Measurements from ENCODE around the gene TMEM165.

DNA sequence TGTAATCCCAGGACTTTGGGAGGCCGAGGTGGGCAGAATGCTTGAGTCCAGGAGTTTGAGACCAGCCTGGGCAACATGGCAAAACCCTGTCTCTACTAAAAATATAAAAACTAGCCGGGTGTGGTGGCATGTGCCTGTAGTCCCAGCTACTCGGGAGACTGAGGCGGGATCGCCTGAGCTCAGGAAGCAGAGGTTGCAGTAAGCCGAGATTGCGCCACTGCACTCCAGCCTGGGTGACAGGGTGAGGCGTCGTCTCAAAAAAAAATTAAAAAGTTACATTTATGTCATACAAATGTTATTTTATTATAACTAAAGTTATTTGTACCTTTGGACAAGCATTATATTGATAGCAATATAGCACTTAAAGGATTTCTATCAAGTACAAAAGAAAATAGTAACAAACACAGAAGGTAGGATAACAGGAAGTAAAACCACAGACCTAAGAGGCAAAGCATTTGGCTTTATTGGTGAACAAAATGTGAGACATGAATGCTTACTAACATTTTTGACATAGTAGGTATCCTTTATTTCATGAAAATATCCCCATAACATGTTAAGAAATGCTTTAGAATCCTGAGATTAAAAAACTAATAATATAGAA, 51.5 kb downstream of the TMEM165 start:
- TF ChIP-seq MAFK (IDR thresholded peaks at IDR 0.05; ENCODE audit: low read depth, low read length) (no peak), POLR2A (IDR thresholded peaks at IDR 0.05; ENCODE audit: low read depth, low read length) (no peak), MAZ (IDR thresholded peaks at IDR 0.05; ENCODE audit: borderline replicate concordance, low read depth, low read length) (no peak), BHLHE40 (IDR thresholded peaks at IDR 0.05; ENCODE audit: low read depth, low read length) (no peak), RCOR1 (IDR thresholded peaks at IDR 0.05; ENCODE audit: insufficient replicate concordance, low read length) (no peak), RFX5 (IDR thresholded peaks at IDR 0.05; ENCODE audit: low read depth, low read length) (no peak), RAD21 (IDR thresholded peaks at IDR 0.05; ENCODE audit: low read length) (no peak)
- TF ChIP-seq, protein P1, sequence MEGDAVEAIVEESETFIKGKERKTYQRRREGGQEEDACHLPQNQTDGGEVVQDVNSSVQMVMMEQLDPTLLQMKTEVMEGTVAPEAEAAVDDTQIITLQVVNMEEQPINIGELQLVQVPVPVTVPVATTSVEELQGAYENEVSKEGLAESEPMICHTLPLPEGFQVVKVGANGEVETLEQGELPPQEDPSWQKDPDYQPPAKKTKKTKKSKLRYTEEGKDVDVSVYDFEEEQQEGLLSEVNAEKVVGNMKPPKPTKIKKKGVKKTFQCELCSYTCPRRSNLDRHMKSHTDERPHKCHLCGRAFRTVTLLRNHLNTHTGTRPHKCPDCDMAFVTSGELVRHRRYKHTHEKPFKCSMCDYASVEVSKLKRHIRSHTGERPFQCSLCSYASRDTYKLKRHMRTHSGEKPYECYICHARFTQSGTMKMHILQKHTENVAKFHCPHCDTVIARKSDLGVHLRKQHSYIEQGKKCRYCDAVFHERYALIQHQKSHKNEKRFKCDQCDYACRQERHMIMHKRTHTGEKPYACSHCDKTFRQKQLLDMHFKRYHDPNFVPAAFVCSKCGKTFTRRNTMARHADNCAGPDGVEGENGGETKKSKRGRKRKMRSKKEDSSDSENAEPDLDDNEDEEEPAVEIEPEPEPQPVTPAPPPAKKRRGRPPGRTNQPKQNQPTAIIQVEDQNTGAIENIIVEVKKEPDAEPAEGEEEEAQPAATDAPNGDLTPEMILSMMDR (conservative IDR thresholded peaks at IDR 0.05; ENCODE audit: low read depth, low read length) = no peak
